DOHH2 (cell line): Measurements from ENCODE around the gene CACNA1I.

Experiments used
- H3F3A ChIP-seq: fragments of 200-600 bp; sonication (generic), shearing (Covaris generic); 2 replicates; pipeline ENCODE4 v1.6.0; 2016; ENCODE audit warnings: antibody characterized with exemption, mild to moderate bottlenecking; ENCODE audit not compliant: control insufficient read depth, insufficient read depth
- H3K27ac ChIP-seq: fragments of 200-600 bp; sonication (generic); 2 replicates; pipeline ENCODE4 v1.5.1; 2014; ENCODE audit warnings: low read depth, mild to moderate bottlenecking, low read length, moderate library complexity
- H3K27me3 ChIP-seq: fragments of 200-600 bp; sonication (generic); 2 replicates; pipeline ENCODE4 v1.6.1; 2014; ENCODE audit warnings: mild to moderate bottlenecking, low read length, mixed read lengths; ENCODE audit not compliant: control insufficient read depth
- H3K36me3 ChIP-seq: fragments of 200-600 bp; sonication (generic); 2 replicates; pipeline ENCODE4 v1.6.1; 2014; ENCODE audit warnings: mild to moderate bottlenecking, low read length, moderate library complexity, mixed read lengths; ENCODE audit not compliant: control insufficient read depth
- H3K4me1 ChIP-seq: fragments of 200-600 bp; sonication (generic); 2 replicates; pipeline ENCODE4 v1.6.1; 2014; ENCODE audit warnings: mild to moderate bottlenecking, low read length, mixed read lengths; ENCODE audit not compliant: control insufficient read depth
- H3K4me2 ChIP-seq: fragments of 200-600 bp; sonication (generic); 2 replicates; pipeline ENCODE4 v1.6.0; 2014; ENCODE audit warnings: mild to moderate bottlenecking, low read length, moderate library complexity
- H3K4me3 ChIP-seq: fragments of 200-600 bp; sonication (generic); 2 replicates; pipeline ENCODE4 v1.5.1; 2014; ENCODE audit warnings: mild to moderate bottlenecking, low read length, mixed read lengths
- H3K79me2 ChIP-seq: fragments of 200-600 bp; sonication (generic); 2 replicates; pipeline ENCODE4 v1.6.1; 2014; ENCODE audit warnings: mild to moderate bottlenecking, low read length, mixed read lengths; ENCODE audit not compliant: control insufficient read depth
- H3K9me2 ChIP-seq: fragments of 200-600 bp; sonication (generic); replicated peaks from 2 replicates; pipeline ENCODE4 v1.6.1; 2014; ENCODE audit warnings: mild to moderate bottlenecking, low read length, mixed read lengths; ENCODE audit not compliant: control insufficient read depth
- H3K9me3 ChIP-seq: fragments of 200-600 bp; sonication (generic); 2 replicates; pipeline ENCODE4 v1.6.1; 2014; ENCODE audit warnings: antibody characterized with exemption, low read length, mixed read lengths; ENCODE audit not compliant: control insufficient read depth, insufficient read depth
- H4K20me1 ChIP-seq: fragments of 200-600 bp; sonication (generic); 2 replicates; pipeline ENCODE4 v1.6.0; 2014; ENCODE audit warnings: low read depth, mild to moderate bottlenecking, antibody characterized with exemption, low read length, moderate library complexity; ENCODE audit not compliant: control insufficient read depth, insufficient read depth
- EZH2phosphoT487 ChIP-seq: fragments of 200-600 bp; sonication (generic); IDR thresholded peaks from 2 replicates; pipeline ENCODE4 v1.6.1; 2017; ENCODE audit warnings: borderline replicate concordance, mild to moderate bottlenecking, antibody characterized with exemption, low read length, moderate library complexity, mixed read lengths
- TF ChIP-seq, protein P1 (sequence below): fragments of 200-600 bp; sonication (generic); IDR thresholded peaks from one replicate; pipeline ENCODE4 v1.5.1; 2014; ENCODE audit warnings: antibody characterized with exemption, mild to moderate bottlenecking, low read depth, low read length; ENCODE audit not compliant: poor library complexity, severe bottlenecking

Gene CACNA1I

DNA sequence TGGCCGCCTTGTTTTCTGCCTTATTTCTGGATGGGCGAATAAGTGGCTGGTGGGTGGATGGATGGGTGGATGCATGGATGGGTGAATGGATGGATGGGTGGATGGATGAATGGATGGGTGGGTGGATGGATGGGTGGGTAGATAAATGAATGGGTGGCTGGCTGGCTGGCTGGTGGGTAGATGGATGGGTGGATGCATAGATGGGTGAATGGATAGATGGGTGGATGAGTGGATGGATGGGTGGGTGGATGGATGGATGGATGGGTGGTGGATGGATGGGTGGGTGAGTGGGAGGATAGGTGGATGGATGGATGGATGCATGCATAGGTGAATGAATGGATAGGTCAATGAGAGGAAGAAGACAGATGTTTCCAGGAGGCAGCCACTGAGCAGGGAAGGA lies 98.9 kb downstream of the CACNA1I start:
- H4K20me1 ChIP-seq, result no peaks in the 10 kb centered on the region
- no peaks in the 10 kb centered on the region for H3K36me3 ChIP-seq
- H3K4me1 ChIP-seq, result no peaks in the 10 kb centered on the region
- no peaks in the 10 kb centered on the region for H3F3A ChIP-seq
- peaks cover 21% of the 10 kb centered on the region for H3K9me3 ChIP-seq
- H3K79me2 ChIP-seq, result no peaks in the 10 kb centered on the region
- H3K4me2 ChIP-seq, result no peak overlapping the region
- no peak overlapping the region for H3K27ac ChIP-seq
- TF ChIP-seq EZH2phosphoT487, result no peak
- TF ChIP-seq, protein P1, sequence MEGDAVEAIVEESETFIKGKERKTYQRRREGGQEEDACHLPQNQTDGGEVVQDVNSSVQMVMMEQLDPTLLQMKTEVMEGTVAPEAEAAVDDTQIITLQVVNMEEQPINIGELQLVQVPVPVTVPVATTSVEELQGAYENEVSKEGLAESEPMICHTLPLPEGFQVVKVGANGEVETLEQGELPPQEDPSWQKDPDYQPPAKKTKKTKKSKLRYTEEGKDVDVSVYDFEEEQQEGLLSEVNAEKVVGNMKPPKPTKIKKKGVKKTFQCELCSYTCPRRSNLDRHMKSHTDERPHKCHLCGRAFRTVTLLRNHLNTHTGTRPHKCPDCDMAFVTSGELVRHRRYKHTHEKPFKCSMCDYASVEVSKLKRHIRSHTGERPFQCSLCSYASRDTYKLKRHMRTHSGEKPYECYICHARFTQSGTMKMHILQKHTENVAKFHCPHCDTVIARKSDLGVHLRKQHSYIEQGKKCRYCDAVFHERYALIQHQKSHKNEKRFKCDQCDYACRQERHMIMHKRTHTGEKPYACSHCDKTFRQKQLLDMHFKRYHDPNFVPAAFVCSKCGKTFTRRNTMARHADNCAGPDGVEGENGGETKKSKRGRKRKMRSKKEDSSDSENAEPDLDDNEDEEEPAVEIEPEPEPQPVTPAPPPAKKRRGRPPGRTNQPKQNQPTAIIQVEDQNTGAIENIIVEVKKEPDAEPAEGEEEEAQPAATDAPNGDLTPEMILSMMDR, result no peak
- no peaks in the 10 kb centered on the region for H3K27me3 ChIP-seq
- no peaks in the 10 kb centered on the region for H3K9me2 ChIP-seq
- no peak overlapping the region for H3K4me3 ChIP-seq

DNA sequence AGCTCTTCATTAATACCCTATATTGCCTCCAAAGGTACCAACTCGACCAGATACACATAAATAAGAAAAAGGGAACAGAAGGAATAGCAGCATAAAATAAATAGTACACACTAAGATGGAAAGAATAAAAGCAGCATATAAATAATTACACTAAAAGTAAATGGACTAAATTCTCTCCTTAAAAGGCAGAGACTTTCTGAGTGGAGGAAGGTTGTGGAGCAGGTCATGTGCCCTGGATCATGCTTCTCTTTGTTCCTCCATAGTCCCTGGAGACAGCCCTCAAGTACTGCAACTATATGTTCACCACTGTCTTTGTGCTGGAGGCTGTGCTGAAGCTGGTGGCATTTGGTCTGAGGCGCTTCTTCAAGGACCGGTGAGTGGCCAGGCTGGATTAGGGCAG lies 101.4 kb downstream of the CACNA1I start:
- H3K27ac ChIP-seq, result no peak overlapping the region
- no peaks in the 10 kb centered on the region for H3K36me3 ChIP-seq
- peaks cover 21% of the 10 kb centered on the region for H3K9me3 ChIP-seq
- no peak overlapping the region for H3K4me3 ChIP-seq
- no peak overlapping the region for H3K4me2 ChIP-seq
- H3K9me2 ChIP-seq, result no peaks in the 10 kb centered on the region
- H3K79me2 ChIP-seq, result no peaks in the 10 kb centered on the region
- no peaks in the 10 kb centered on the region for H3K27me3 ChIP-seq
- H4K20me1 ChIP-seq, result no peaks in the 10 kb centered on the region
- no peak for TF ChIP-seq EZH2phosphoT487
- TF ChIP-seq, protein P1, result no peak
- no peaks in the 10 kb centered on the region for H3K4me1 ChIP-seq
- no peaks in the 10 kb centered on the region for H3F3A ChIP-seq

DNA sequence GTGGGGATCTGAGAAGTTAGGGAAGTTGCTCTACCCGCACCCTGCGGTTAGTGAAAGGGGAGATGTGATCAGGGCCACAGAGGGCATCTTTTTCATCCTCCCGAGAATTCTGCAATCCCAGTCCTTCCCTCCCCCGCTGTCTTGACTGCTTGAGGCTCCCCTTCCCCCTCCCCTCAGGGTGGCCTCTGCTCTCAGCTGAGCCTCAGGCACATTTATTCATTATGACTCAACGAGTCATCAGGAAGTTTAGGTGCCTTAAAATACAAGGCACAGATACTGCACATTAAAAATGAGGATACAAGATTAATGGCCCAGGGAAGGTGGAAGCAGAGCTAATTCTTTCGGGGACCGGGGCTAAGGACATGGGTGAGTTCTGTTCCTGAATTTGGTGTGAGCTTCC lies 104.0 kb downstream of the CACNA1I start:
- Histone ChIP-seq H4K20me1 (no peaks in the 10 kb centered on the region), H3K4me2 (no peak overlapping the region), H3K9me2 (no peaks in the 10 kb centered on the region), H3K9me3 (peaks cover 21% of the 10 kb centered on the region), H3F3A (no peaks in the 10 kb centered on the region), H3K27me3 (no peaks in the 10 kb centered on the region), H3K4me3 (no peak overlapping the region), H3K79me2 (no peaks in the 10 kb centered on the region), H3K27ac (no peak overlapping the region), H3K36me3 (no peaks in the 10 kb centered on the region), H3K4me1 (no peaks in the 10 kb centered on the region)
- TF ChIP-seq, protein P1, result no peak
- TF ChIP-seq EZH2phosphoT487, result no peak

DNA sequence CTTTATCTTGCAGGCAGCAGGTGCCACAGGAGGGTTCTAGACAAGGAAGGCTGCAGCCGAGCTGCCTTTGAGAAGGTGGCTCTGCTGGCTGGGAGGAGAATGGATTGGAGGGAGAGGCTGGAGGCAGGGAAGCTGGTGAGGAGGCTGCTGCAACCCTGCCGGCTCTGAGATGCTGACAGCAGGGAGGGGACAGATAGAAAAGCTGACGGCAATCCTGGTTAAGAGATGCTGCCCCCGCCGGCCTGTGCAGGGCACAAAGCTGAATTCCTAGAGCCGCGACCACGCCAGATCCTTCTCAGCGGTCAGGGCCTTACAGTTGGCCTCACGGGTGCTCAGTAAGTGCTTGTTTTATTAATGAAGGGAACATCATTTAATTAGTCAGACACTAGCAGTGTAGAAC lies 105.4 kb downstream of the CACNA1I start:
- Histone ChIP-seq H3K27ac (no peak overlapping the region), H3K27me3 (no peaks in the 10 kb centered on the region), H4K20me1 (no peaks in the 10 kb centered on the region), H3K9me2 (no peaks in the 10 kb centered on the region), H3K79me2 (no peaks in the 10 kb centered on the region), H3K4me2 (no peak overlapping the region), H3K36me3 (no peaks in the 10 kb centered on the region), H3K4me1 (no peaks in the 10 kb centered on the region), H3K9me3 (peaks cover 17% of the 10 kb centered on the region), H3K4me3 (no peak overlapping the region), H3F3A (no peaks in the 10 kb centered on the region)
- TF ChIP-seq, protein P1, result no peak
- no peak for TF ChIP-seq EZH2phosphoT487
